ENCODE results near the gene MSL1. TPM values are rescaled to one million over a fixed set of nuclear protein-coding genes. Genes with fewer than 3 reads are reported as not detected.

Gene MSL1
- 36.1 and 46.1 TPM in 2 replicates for total RNA-seq

DNA sequence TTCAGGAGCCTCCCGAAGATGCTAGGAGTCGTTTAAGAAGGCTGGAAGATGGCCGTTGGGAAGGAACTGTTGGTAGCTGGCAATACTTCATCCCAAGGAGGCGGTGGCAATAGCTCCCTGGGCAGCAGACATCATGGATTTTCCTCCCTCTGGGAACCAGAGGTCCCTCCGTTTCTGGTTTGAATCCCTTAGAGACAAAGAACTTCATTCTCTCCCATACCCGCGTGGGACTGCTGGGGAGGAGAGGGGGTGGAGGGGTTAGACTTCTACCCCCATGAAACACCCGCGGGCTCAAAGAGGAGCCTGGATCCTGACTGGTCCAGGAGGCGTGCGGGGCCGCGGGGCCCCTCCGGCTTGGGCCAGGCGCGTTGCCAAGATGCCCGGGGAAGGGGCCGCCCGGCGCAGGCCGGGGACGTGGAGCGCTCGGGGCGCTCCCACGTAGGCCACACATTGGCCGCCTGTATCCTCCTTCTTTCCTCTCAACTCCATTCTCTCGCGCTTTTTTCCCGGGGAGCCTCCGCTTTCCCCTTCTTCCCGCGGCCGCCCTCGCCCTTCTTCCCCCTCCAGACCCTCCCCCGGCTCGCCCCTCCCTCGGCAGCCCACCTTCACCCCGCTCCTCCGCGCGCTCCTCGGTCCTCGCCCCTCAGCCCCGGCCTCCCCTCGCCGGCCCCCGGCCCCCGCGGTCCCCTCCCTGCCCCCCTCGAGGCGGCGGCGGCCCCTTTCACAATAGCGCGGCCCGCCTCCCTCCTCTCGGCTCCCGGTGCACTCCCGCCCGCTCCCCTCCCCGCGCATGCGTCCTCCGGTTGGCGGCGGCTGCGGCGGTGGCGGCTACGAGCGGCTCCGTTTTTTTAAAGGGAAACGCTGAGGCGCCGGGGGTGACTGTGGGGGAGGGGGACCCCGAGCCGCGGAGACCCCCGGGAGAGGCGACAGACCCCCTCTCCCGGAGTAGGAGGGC, at the start of gene MSL1:
Gene MSL1 (plus strand): TSS at position 791 of the 955 bp plus-strand sequence. CDS start 642 bp downstream, outside the sequence.

DNA sequence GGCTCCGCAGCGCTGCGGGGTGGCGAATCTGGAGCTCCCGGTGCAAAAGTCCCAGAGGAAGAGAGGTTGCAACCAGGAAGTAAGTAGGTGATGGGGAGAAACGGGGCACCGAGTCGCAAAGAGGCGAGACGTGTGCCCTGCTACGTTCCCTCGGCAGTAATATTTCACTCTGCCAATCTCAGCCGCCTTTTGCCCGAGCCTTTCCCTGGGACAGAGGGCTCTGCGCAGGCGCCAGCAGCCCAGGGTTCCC, 21.4 kb upstream of the MSL1 start, which contains the start of gene NR1D1:
Gene NR1D1 (minus strand): TSS at position 171 of the 250 bp plus-strand sequence. CDS start 495 bp downstream, outside the sequence.

DNA sequence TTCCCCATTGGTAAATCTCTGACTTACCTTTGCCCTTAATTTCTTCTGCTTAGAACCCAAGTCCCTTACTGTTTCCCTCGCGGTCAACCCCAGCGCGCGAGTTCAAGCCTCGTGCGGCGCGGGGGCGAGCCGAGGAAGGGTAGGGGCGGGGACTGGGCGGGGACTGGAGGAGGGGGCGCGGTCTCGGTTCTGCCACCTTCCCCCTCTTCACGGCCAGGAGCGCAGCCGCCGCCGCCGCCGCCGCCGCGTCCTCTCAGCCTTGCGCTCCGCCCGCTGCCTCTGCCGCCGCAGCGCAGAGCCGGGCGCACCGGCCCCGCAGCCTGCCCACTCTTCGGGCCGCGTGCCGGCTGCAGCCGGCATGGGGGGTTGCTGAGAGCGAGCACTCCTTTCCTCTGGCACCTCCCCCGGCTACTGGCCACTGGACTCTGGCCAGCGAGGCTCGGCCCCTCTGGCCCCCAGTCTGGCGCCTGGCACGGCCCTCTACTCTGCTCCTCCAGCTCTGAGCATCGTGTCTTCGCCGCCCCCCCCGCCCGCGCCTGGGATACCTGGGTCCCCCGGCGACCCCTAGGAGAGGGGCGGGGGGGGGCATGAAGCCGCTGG, 55.6 kb downstream of the MSL1 start, which contains the start of gene RAPGEFL1:
Gene RAPGEFL1 (plus strand): TSS at position 196 of the 600 bp plus-strand sequence. CDS start 392 bp downstream, at position 588.

Other genes with a start within 250 kb of the MSL1 start
- gene GSDMB, start 203.3 kb upstream of the MSL1 start, total RNA-seq, result 1.9 and 3.7 TPM in 2 replicates
- gene ORMDL3, start 194.4 kb upstream of the MSL1 start, total RNA-seq, result 24.4 and 32.1 TPM in 2 replicates
- not detected in 2 replicates for gene LRRC3C, start 194.2 kb upstream of the MSL1 start, total RNA-seq
- gene GSDMA, start 159.0 kb upstream of the MSL1 start, total RNA-seq, result not detected in 2 replicates
- 149 TPM in 2 replicates for gene PSMD3, start 141.2 kb upstream of the MSL1 start, total RNA-seq
- gene CSF3, start 106.5 kb upstream of the MSL1 start, total RNA-seq, result 1.3 and 2.7 TPM in 2 replicates
- gene MED24, start 67.6 kb upstream of the MSL1 start, total RNA-seq, result 86.4 and 90.4 TPM in 2 replicates
- 24.5 and 24.7 TPM in 2 replicates for gene THRA, start 59.0 kb upstream of the MSL1 start, total RNA-seq
- gene NR1D1, start 21.4 kb upstream of the MSL1 start, total RNA-seq, result 1.3 and 1.8 TPM in 2 replicates
- gene CASC3, start 18.6 kb downstream of the MSL1 start, total RNA-seq, result 28.8 and 32.1 TPM in 2 replicates
- gene RAPGEFL1, start 55.5 kb downstream of the MSL1 start, total RNA-seq, result 0.84 and 0.89 TPM in 2 replicates
- gene WIPF2, start 97.3 kb downstream of the MSL1 start, total RNA-seq, result 5.4 and 5.5 TPM in 2 replicates
- gene CDC6, start 165.9 kb downstream of the MSL1 start, total RNA-seq, result 23.7 and 27.1 TPM in 2 replicates
- 16.1 and 18.5 TPM in 2 replicates for gene RARA, start 187.2 kb downstream of the MSL1 start, total RNA-seq
- gene GJD3, start 242.8 kb downstream of the MSL1 start, total RNA-seq, result 0.89 and 3.0 TPM in 2 replicates